Measurements from ENCODE around the gene TRMT10A.
"Not testable (repeated sequence)": the region's sequence is repeated elsewhere in the genome, so short reads cannot be mapped to it uniquely, and the experiment has no call there.

TRMT10A gene

GRCh38 chr4:99540277-99540939, 23.4 kb downstream of the TRMT10A start:
- no peak for DNase-seq

GRCh38 chr4:99537674-99538073, 26.2 kb downstream of the TRMT10A start:
- DNase-seq: no peak

GRCh38 chr4:99536848-99537247, 27.0 kb downstream of the TRMT10A start:
- no peak for DNase-seq

GRCh38 chr4:99536271-99536670, 27.6 kb downstream of the TRMT10A start:
- no peak for DNase-seq

GRCh38 chr4:99534699-99535098, 29.1 kb downstream of the TRMT10A start:
- DNase-seq: not testable (repeated sequence)

- no peak for DNase-seq
These were observed 33.9 kb downstream of the TRMT10A start for GRCh38 chr4:99529956-99530355.

GRCh38 chr4:99529228-99529627, 34.6 kb downstream of the TRMT10A start:
- DNase-seq: no peak

GRCh38 chr4:99518601-99519295, 45.1 kb downstream of the TRMT10A start:
- no peak for DNase-seq

- DNase-seq: no peak
These were observed 53.1 kb downstream of the TRMT10A start, which contains the start of gene C4orf17 for GRCh38 chr4:99510721-99511120. TSS of gene C4orf17 (plus strand) at chr4:99511021. CDS start at chr4:99513082, 2,061 bp downstream.

- no peak for DNase-seq
These were observed 56.1 kb downstream of the TRMT10A start for GRCh38 chr4:99507762-99508161.

- DNase-seq: no peak
These were observed 56.5 kb downstream of the TRMT10A start for GRCh38 chr4:99507349-99507748.

GRCh38 chr4:99506781-99507180, 57.1 kb downstream of the TRMT10A start:
- DNase-seq: no peak

- no peak for DNase-seq
These were observed 58.9 kb downstream of the TRMT10A start for GRCh38 chr4:99504804-99505502.

Data from NCI-H2227 treated with DMSO at 0.1 percent for 48 hours (cell line).